GM12872 (cell line): ENCODE data around the gene CA10.

Experiments used
- CTCF ChIP-seq: IDR thresholded peaks from 3 replicates; pipeline ENCODE4 v1.5.1; 2011; ENCODE audit warnings: low read depth, mild to moderate bottlenecking, low read length, moderate library complexity; ENCODE audit not compliant: insufficient read depth

The CA10 gene

DNA sequence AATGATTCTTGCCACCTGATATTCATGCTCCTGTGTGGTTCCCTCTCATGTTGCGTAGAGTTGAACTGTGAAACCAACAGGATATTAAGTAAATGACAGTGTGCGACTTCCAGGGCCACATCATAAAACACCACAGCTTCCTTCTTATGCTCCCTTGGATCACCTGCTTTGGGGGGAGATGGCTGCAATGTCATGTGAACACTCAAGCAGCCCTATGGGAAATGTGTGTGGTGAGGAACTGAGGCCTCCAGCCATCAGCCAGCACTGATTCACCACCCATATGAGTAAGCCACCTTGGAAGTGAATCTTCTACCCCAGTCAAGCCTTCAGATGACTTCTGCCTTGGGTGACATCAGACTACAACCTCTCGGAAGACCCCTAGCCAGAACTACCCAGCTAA lies 470.6 kb downstream of the CA10 start:
- no peak for TF ChIP-seq CTCF

GRCh38 chr17:51685287-51685909 lies 473.1 kb downstream of the CA10 start:
- no peak for TF ChIP-seq CTCF

GRCh38 chr17:51684214-51684613 lies 474.3 kb downstream of the CA10 start:
- no peak for TF ChIP-seq CTCF

DNA sequence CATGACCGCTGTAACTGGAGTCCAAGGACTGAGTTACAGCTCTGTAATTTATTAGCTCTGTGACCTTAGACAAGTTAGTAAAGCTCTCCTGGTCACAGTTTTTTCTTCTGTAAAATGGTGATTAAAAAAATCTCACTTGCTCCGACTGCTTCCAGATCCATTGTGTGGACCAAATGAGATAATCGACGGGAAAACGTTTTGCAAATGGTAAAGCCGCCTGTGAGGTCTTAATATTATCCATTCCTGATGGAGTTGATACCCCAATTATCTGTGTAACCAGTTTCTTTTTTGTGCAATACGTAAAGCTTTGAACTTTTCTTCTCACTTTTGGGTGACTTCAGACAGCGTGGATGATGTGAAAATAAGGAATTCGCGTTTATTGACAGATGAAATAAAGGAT lies 475.2 kb downstream of the CA10 start:
- no peak for TF ChIP-seq CTCF

DNA sequence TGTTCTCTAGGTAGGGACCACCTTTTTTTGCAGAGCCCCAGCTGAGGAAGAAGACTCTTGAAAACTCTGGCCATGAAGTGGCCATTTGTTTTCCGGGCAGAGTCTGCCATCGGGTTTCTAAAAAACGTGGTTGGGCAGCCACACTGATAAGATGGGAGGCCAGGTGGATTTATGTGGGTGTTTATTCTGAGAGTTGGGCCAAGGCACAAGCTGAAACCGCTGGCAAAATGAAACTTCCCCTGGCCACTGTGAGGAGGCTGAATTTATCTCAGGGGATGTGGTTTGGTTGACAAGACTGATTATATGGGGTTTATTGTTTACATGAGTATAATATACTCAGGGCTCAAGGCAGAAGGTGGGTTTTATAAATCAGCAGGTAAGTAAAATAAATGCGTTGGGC lies 476.4 kb downstream of the CA10 start:
- no peak for TF ChIP-seq CTCF

DNA sequence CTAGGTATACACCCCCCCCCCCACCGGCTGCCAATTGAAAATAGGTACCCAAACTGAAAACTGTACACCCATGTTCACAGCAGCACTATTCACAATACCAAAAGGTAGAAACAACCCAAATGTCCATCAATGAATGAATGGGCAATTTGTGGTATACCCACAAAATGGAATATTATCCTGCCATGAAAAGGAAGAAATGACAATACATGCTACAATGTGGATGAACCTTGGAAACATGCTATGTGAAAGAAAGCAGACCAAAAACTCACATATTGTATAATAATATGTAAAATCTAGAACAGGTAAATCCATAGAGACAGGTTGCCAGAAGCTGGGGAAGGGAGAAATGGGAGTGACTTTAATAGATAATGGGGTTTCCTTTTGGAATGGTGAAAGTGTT lies 480.6 kb downstream of the CA10 start:
- no peak for TF ChIP-seq CTCF

DNA sequence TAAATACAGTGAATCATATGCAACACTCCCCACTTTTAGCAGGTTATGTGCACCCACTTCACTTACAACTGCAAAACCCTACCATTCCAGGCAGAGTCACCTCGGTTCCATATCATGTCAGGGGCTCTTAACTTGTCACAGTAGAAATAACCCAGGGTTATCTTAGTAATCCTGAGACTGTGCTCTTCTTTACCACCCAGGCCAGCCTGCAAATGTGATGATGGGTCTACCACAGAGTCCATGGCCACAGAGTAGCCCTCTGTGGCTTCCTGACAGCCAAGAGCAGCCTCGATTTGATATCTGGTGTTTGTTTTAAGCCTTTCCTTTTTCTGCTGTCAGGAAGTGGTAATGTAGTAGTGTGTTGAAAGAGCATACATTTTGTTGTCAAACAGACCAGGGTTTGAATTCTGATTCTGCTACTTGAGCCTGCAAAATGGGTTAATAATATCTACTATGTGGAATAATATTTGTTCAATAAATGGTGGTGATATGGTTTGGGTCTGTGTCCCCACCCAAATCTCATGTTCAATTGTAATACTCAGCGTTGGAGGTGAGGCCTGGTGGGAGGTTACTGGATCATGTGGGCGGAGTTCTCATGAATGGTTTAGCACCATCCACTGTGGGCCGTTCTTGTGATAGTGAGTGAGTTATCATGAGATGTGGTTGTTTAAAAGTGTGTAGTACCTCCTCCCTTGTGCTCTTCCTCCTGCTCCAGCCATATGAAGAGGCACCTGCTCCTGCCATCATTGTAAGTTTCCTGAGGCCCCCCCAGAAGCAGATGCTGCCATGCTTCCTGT lies 481.6 kb downstream of the CA10 start:
- TF ChIP-seq CTCF = no peak
